ENCODE measurements around the gene INF2. TPM values are rescaled to one million over a fixed set of nuclear protein-coding genes. Genes with fewer than 3 reads are reported as not detected.

The INF2 gene
- total RNA-seq, 6 donors from 2014 or later: 65.2 to 259 (median 131) TPM

DNA sequence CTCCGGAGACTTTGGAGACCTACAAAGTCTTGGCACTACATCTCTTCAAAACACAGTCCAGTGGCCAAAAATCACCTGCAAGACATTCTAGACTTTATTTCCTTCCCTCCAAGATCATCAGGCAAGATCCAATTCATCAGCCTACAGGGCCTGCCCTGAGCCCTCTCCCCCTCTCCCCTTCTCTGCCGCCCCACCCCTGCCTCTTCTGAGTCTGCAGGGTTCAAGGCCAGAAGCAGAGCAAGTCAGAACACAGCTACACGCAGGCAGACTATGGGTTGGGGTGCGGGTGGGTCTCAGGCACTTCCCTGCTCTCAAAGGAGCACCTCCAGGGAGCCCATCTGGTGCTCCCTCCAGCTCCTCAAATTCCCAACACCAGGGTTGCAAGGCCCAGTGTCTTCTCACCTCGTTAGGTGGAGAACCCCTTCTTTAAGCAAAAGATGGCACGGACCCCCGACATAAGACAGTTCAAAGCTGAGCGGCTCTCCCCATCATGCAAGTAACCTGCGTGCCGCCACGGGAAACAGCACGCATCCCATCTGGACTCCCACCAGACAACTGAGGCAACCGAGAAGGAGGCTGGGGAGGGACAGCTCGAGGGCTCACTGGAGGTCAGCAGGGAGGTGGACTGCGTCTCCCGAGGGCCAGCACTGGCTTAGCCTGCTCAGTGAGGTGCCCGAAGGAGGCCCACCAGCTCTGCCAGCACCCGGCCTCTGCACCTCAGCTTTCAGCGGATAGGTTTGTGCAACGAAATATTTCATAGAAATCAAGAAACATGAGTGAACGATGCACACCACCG is 5.6 kb upstream of the INF2 start:
- Histone ChIP-seq H3K4me1 (peaks cover 54 to 60% (median 57%) of the 10 kb centered on the region in 4 donors), H3K27me3 (no peaks in the 10 kb centered on the region), H3K4me3 (no peak overlapping the region), H3K36me3 (no peaks in the 10 kb centered on the region), H3K9me3 (no peaks in the 10 kb centered on the region), H3K27ac (no peak overlapping the region)
- ATAC-seq (ENCODE audit: low FRiP score in 2 of 2) (no peak), DNase-seq (peak in 1 of 2 donors; percentile 53)
- WGBS, 2 donors: 88 to 94% methylated on average over 19 to 22 of the region's 22 CpGs
- TF ChIP-seq, protein P1, sequence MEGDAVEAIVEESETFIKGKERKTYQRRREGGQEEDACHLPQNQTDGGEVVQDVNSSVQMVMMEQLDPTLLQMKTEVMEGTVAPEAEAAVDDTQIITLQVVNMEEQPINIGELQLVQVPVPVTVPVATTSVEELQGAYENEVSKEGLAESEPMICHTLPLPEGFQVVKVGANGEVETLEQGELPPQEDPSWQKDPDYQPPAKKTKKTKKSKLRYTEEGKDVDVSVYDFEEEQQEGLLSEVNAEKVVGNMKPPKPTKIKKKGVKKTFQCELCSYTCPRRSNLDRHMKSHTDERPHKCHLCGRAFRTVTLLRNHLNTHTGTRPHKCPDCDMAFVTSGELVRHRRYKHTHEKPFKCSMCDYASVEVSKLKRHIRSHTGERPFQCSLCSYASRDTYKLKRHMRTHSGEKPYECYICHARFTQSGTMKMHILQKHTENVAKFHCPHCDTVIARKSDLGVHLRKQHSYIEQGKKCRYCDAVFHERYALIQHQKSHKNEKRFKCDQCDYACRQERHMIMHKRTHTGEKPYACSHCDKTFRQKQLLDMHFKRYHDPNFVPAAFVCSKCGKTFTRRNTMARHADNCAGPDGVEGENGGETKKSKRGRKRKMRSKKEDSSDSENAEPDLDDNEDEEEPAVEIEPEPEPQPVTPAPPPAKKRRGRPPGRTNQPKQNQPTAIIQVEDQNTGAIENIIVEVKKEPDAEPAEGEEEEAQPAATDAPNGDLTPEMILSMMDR (IDR thresholded peaks at IDR 0.05): no peak
- TF ChIP-seq POLR2AphosphoS5 (IDR thresholded peaks at IDR 0.05): no peak
- TF ChIP-seq EP300 (IDR thresholded peaks at IDR 0.05): no peak
- no peak for TF ChIP-seq POLR2A (IDR thresholded peaks at IDR 0.05)

DNA sequence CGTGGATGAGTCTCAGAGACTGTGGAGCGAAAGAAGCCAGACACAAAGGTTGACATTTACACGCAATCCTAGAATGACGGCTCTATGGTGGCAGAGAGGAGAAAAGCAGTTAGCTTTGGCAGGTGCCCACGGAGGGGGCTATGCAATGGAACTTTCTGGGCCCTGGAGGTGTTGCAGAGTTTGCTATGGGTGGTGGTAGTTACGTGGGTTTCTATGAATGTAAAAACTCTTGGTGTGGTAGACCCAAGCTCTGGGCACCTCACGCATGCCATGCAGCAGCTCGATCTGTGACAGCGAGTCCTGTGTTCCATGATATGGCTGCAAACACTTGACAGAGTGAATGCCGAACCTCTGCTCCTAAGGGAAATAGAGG is 5.0 kb upstream of the INF2 start:
- TF ChIP-seq POLR2A (IDR thresholded peaks at IDR 0.05): no peak
- TF ChIP-seq POLR2AphosphoS5 (IDR thresholded peaks at IDR 0.05): no peak
- TF ChIP-seq, protein P1 (IDR thresholded peaks at IDR 0.05): no peak
- TF ChIP-seq EP300 (IDR thresholded peaks at IDR 0.05): no peak
- H3K27me3 ChIP-seq: no peaks in the 10 kb centered on the region
- H3K4me3 ChIP-seq: no peak overlapping the region
- H3K4me1 ChIP-seq: peaks cover 53 to 61% (median 56%) of the 10 kb centered on the region in 4 donors
- H3K27ac ChIP-seq: no peak overlapping the region
- H3K9me3 ChIP-seq: no peaks in the 10 kb centered on the region
- no peak for DNase-seq
- ATAC-seq (ENCODE audit: low FRiP score in 2 of 2): no peak
- H3K36me3 ChIP-seq: no peaks in the 10 kb centered on the region
- WGBS, 2 donors: 95% methylated on average over 10 of the region's 10 CpGs

DNA sequence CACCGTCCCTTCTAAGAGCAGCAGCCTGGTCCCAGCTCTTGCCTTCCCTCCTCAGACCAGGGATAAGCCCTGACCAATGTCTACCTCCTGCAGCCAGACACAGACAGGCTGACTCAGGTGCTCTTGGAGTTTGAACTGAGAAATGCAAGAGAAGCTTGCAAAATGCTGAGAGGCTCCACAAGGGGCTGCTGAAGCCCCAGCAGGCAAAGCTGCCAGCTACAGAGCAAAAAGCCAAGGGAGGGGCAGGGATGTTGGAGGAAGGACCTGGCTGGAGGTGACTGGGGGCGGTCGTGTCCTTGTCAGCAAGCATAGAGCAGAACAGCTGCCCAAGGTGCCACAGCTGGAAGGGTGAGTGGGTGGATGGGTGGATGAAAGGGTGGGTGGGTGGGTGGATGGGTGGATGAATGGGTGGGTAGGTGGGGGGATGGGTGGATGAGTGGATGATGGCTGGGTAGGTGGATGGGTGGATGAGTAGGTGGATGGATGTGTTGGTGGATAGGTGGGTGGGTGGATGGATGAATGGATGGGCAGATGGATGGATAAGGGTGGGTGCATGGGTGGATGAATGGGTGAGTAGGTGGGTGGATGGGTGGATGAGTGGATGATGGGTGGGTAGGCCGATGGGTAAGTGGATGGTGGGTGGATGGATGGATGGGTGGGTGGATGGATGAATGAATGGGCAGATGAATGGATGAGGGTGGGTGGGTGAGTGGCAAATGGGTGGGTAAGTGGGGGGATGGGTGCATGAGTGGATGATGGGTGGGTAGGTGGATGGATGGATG is 4.0 kb upstream of the INF2 start:
- peaks cover 49 to 61% (median 51%) of the 10 kb centered on the region in 4 donors for H3K4me1 ChIP-seq
- H3K27ac ChIP-seq: no peak overlapping the region
- ATAC-seq (ENCODE audit: low FRiP score in 2 of 2): no peak
- H3K36me3 ChIP-seq: no peaks in the 10 kb centered on the region
- no peaks in the 10 kb centered on the region for H3K27me3 ChIP-seq
- TF ChIP-seq, protein P1 (IDR thresholded peaks at IDR 0.05): no peak
- no peak for TF ChIP-seq POLR2A (IDR thresholded peaks at IDR 0.05)
- no peak for TF ChIP-seq EP300 (IDR thresholded peaks at IDR 0.05)
- no peak for TF ChIP-seq POLR2AphosphoS5 (IDR thresholded peaks at IDR 0.05)
- no peaks in the 10 kb centered on the region for H3K9me3 ChIP-seq
- WGBS, 2 donors: 76 to 79% methylated on average over 4 of the region's 4 CpGs
- DNase-seq: no peak
- H3K4me3 ChIP-seq: no peak overlapping the region

DNA sequence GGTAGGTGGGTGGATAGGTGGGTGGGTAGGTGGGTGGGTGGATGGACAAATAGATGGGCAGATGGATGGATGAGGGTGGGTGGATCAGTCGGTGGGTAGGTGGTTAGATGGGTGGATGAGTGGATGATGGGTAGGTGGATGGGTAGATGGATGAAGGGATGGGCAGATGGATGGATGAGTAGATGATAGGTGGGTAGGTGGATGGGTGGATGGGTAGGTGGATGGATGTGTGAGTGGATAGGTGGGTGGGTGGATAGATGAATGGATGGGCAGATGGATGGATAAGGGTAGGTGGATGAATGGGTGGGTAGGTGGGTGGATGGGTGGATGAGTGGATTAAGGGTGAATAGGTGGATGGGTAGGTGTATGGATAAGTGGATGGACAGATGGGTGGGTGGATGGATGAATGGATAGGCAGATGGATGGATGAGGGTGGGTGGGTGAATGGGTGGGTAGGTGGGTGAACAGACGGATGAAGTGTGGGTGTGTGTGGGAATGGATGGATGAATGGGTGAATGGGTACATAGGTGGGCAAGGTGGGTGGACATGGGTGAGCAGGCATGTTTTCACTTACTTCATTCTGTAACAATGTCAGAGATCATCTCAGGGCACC is 3.3 kb upstream of the INF2 start:
- peak overlapping the region in 2 of 4 donors; percentile 87 to 88 for H3K27ac ChIP-seq
- no peak for TF ChIP-seq POLR2AphosphoS5 (IDR thresholded peaks at IDR 0.05)
- TF ChIP-seq, protein P1 (IDR thresholded peaks at IDR 0.05): no peak
- TF ChIP-seq EP300 (IDR thresholded peaks at IDR 0.05): no peak
- no peak for TF ChIP-seq POLR2A (IDR thresholded peaks at IDR 0.05)
- H3K27me3 ChIP-seq: no peaks in the 10 kb centered on the region
- ATAC-seq (ENCODE audit: low FRiP score in 2 of 2): no peak
- peaks cover 49 to 61% (median 51%) of the 10 kb centered on the region in 4 donors for H3K4me1 ChIP-seq
- 93 to 95% methylated on average over 2 of the region's 2 CpGs for WGBS, 2 donors
- no peaks in the 10 kb centered on the region for H3K36me3 ChIP-seq
- H3K4me3 ChIP-seq: no peak overlapping the region
- DNase-seq: no peak
- no peaks in the 10 kb centered on the region for H3K9me3 ChIP-seq

All from upper lobe of left lung (tissue), 6 donors.